H9 (cell line): Measurements from ENCODE around the gene CDH6. TPM values are rescaled to one million over a fixed set of nuclear protein-coding genes. Genes with fewer than 3 reads are reported as not detected.

Source experiments
- DNase-seq: peaks from one replicate; pipeline ENCODE4 v3.0.0-alpha.2; 2017
- H2AFZ ChIP-seq: one replicate; pipeline ENCODE4 v1.6.1; 2013; ENCODE audit warnings: mild to moderate bottlenecking, low read length, control low read depth, moderate library complexity
- H2AK5ac ChIP-seq: 2 replicates; pipeline ENCODE4 v1.6.1; 2013; ENCODE audit warnings: low read length, control low read depth, mixed read lengths; ENCODE audit not compliant: insufficient read length
- H2BK120ac ChIP-seq: one replicate; pipeline ENCODE4 v1.6.1; 2013; ENCODE audit warnings: low read depth, mild to moderate bottlenecking, low read length, control low read depth, inconsistent platforms; ENCODE audit not compliant: poor library complexity, severe bottlenecking
- H2BK12ac ChIP-seq: 2 replicates; pipeline ENCODE4 v1.6.1; 2013; ENCODE audit warnings: low read length, control low read depth, mixed read lengths, low read depth; ENCODE audit not compliant: insufficient read length
- H2BK15ac ChIP-seq: 2 replicates; pipeline ENCODE4 v1.6.1; 2013; ENCODE audit warnings: low read depth, low read length, control low read depth
- H2BK20ac ChIP-seq: one replicate; pipeline ENCODE4 v1.6.1; 2013; ENCODE audit warnings: low read depth, mild to moderate bottlenecking, low read length, control low read depth, inconsistent platforms; ENCODE audit not compliant: poor library complexity, severe bottlenecking
- H2BK5ac ChIP-seq: 2 replicates; pipeline ENCODE4 v1.6.1; 2013; ENCODE audit warnings: low read length, control low read depth, mixed read lengths; ENCODE audit not compliant: insufficient read length
- H3K14ac ChIP-seq: 2 replicates; pipeline ENCODE4 v1.6.1; 2013; ENCODE audit warnings: low read length, control low read depth; ENCODE audit not compliant: insufficient read depth
- H3K18ac ChIP-seq: 2 replicates; pipeline ENCODE4 v1.6.1; 2013; ENCODE audit warnings: low read depth, mild to moderate bottlenecking, mixed read lengths, low read length, control low read depth; ENCODE audit not compliant: insufficient read length
- H3K23ac ChIP-seq: 2 replicates; pipeline ENCODE4 v1.6.1; 2013; ENCODE audit warnings: low read length, control low read depth, mixed read lengths, low read depth; ENCODE audit not compliant: insufficient read length
- H3K23me2 ChIP-seq: 2 replicates; pipeline ENCODE4 v1.6.1; 2013; ENCODE audit warnings: low read depth, mild to moderate bottlenecking, mixed read lengths, low read length, control low read depth; ENCODE audit not compliant: insufficient read length, poor library complexity, severe bottlenecking
- H3K27ac ChIP-seq: 2 replicates; pipeline ENCODE4 v1.5.1; 2013; ENCODE audit warnings: low read length, control low read depth, mixed read lengths, low read depth; ENCODE audit not compliant: insufficient read length
- H3K27me3 ChIP-seq: 2 replicates; pipeline ENCODE4 v1.6.1; 2013; ENCODE audit warnings: low read length, control low read depth, inconsistent platforms; ENCODE audit not compliant: insufficient read depth
- H3K4ac ChIP-seq: 2 replicates; pipeline ENCODE4 v1.6.1; 2013; ENCODE audit warnings: low read depth, mild to moderate bottlenecking, control low read depth, inconsistent platforms, low read length, moderate library complexity
- H3K4me1 ChIP-seq: 2 replicates; pipeline ENCODE4 v1.6.1; 2013; ENCODE audit warnings: low read length, control low read depth, inconsistent platforms; ENCODE audit not compliant: insufficient read depth
- H3K4me2 ChIP-seq: 2 replicates; pipeline ENCODE4 v1.6.1; 2013; ENCODE audit warnings: low read length, control low read depth, mixed read lengths; ENCODE audit not compliant: insufficient read length, insufficient read depth
- H3K56ac ChIP-seq: 2 replicates; pipeline ENCODE4 v1.6.1; 2013; ENCODE audit warnings: low read depth, mild to moderate bottlenecking, mixed read lengths, low read length, control low read depth; ENCODE audit not compliant: insufficient read length
- H3K79me1 ChIP-seq: 2 replicates; pipeline ENCODE4 v1.6.1; 2013; ENCODE audit warnings: low read depth, mild to moderate bottlenecking, moderate library complexity, low read length, control low read depth, inconsistent platforms; ENCODE audit not compliant: insufficient read depth, poor library complexity, severe bottlenecking
- H3K79me2 ChIP-seq: 2 replicates; pipeline ENCODE4 v1.6.1; 2013; ENCODE audit warnings: low read length, control low read depth, inconsistent platforms; ENCODE audit not compliant: insufficient read depth
- H3K9ac ChIP-seq: 2 replicates; pipeline ENCODE4 v1.6.1; 2013; ENCODE audit warnings: low read length, control low read depth, mixed read lengths; ENCODE audit not compliant: insufficient read length; ENCODE audit errors: extremely low read depth
- H3K9me3 ChIP-seq: one replicate; pipeline ENCODE4 v1.6.1; 2013; ENCODE audit warnings: low read depth, low read length, inconsistent platforms; ENCODE audit not compliant: control insufficient read depth
- H3T11ph ChIP-seq: one replicate; pipeline ENCODE4 v1.6.1; 2013; ENCODE audit warnings: mild to moderate bottlenecking, low read length, control low read depth, inconsistent platforms
- H4K20me1 ChIP-seq: one replicate; pipeline ENCODE4 v1.6.1; 2013; ENCODE audit not compliant: control insufficient read depth, insufficient read length, insufficient read depth
- H4K5ac ChIP-seq: 2 replicates; pipeline ENCODE4 v1.6.1; 2013; ENCODE audit warnings: low read depth, mild to moderate bottlenecking, mixed read lengths, low read length, control low read depth; ENCODE audit not compliant: insufficient read length
- H4K8ac ChIP-seq: replicated peaks from 2 replicates; pipeline ENCODE4 v1.6.1; 2013; ENCODE audit warnings: low read length, control low read depth, mixed read lengths, low read depth; ENCODE audit not compliant: insufficient read length
- H4K91ac ChIP-seq: 2 replicates; pipeline ENCODE4 v1.6.1; 2013; ENCODE audit warnings: low read depth, mild to moderate bottlenecking, moderate library complexity, mixed read lengths, low read length, control low read depth; ENCODE audit not compliant: insufficient read length
- H3K27ac Mint-ChIP-seq, 3 experiments: 2 replicates in 2 of 3; 3 replicates in 1 of 3; pipeline ENCODE4 v1.8.0; 2020 to 2021; ENCODE audit warnings: mixed read lengths in 3 of 3, mild to moderate bottlenecking in 1 of 3, moderate library complexity in 1 of 3
- H3K27me3 Mint-ChIP-seq: 2 replicates; pipeline ENCODE4 v1.8.0; 2021; ENCODE audit warnings: low read depth, mild to moderate bottlenecking, moderate library complexity, mixed read lengths
- H3K36me3 Mint-ChIP-seq, 3 experiments: 2 replicates in 2 of 3; 3 replicates in 1 of 3; pipeline ENCODE4 v1.8.0; 2020 to 2021; ENCODE audit warnings: low read depth in 3 of 3, mixed read lengths in 3 of 3; ENCODE audit not compliant: insufficient read depth in 1 of 3
- H3K4me1 Mint-ChIP-seq, 2 experiments: 2 replicates each; pipeline ENCODE4 v1.8.0; 2020; ENCODE audit warnings: mixed read lengths in 2 of 2
- H3K4me3 Mint-ChIP-seq, 2 experiments: 2 replicates in 1 of 2; 3 replicates in 1 of 2; pipeline ENCODE4 v1.8.0; 2020 to 2021; ENCODE audit warnings: mild to moderate bottlenecking in 2 of 2, mixed read lengths in 2 of 2, moderate library complexity in 1 of 2
- H3K9me3 Mint-ChIP-seq, 2 experiments: 2 replicates in 1 of 2; 3 replicates in 1 of 2; pipeline ENCODE4 v1.8.0; 2020; ENCODE audit warnings: mild to moderate bottlenecking in 2 of 2, mixed read lengths in 2 of 2, moderate library complexity in 1 of 2
- CTCF ChIP-seq: fragments of 200-600 bp; sonication (generic); conservative IDR thresholded peaks from 3 replicates; pipeline ENCODE4 v1.8.0; 2021; ENCODE audit warnings: antibody characterized with exemption, mild to moderate bottlenecking
- WGBS: extraction: QIAGEN DNeasy Blood & Tissue Kit; methylation state at CpG from one replicate; pipeline ENCODE4 v1.1.7; 2013; ENCODE audit warnings: missing lambda C conversion rate, low lambda C conversion rate, mixed read lengths; ENCODE audit not compliant: insufficient read length; ENCODE audit errors: extremely low coverage; 5-methylcytosine and 5-hydroxymethylcytosine counted together
- total RNA-seq: library from RNA; stranded (reverse); gene quantifications from 2 replicates; pipeline ENCODE4 v1.2.1, GENCODE V29; 2021

The CDH6 gene
- total RNA-seq, 1 experiment from 2014 or later, result 11.7 TPM

- peaks cover 4% of the 10 kb centered on the region in 2 experiments for H3K4me1 Mint-ChIP-seq
- no peak overlapping the region for H2BK120ac ChIP-seq
- no peak overlapping the region for H4K91ac ChIP-seq
- no CpG with 5 or more reads among the region's 7 CpGs for WGBS
- no peak for TF ChIP-seq CTCF
- H3K27me3 Mint-ChIP-seq, result no peaks in the 10 kb centered on the region
- H3K23me2 ChIP-seq, result no peaks in the 10 kb centered on the region
- no peaks in the 10 kb centered on the region; a peak in 1 of 7 replicates for H3K36me3 Mint-ChIP-seq
- H4K20me1 ChIP-seq, result no peaks in the 10 kb centered on the region
- no peak overlapping the region for H4K8ac ChIP-seq
- H2AFZ ChIP-seq, result no peak overlapping the region
- no peaks in the 10 kb centered on the region for H3K9me3 Mint-ChIP-seq
- H3K23ac ChIP-seq, result no peak overlapping the region
- H3K79me2 ChIP-seq, result no peaks in the 10 kb centered on the region
- no peaks in the 10 kb centered on the region for H3K27me3 ChIP-seq
- H3K27ac Mint-ChIP-seq, result no peak overlapping the region
- H3K4ac ChIP-seq, result no peak overlapping the region
- no peak overlapping the region for H2AK5ac ChIP-seq
- no peak overlapping the region for H3K4me3 Mint-ChIP-seq
- H4K5ac ChIP-seq, result no peak overlapping the region
- no peak overlapping the region for H3K14ac ChIP-seq
- H3K56ac ChIP-seq, result no peak overlapping the region
- H2BK15ac ChIP-seq, result no peak overlapping the region
- no peaks in the 10 kb centered on the region for H3K9me3 ChIP-seq
- H3K9ac ChIP-seq, result no peak overlapping the region
- H3K4me2 ChIP-seq, result no peak overlapping the region
- H2BK5ac ChIP-seq, result no peak overlapping the region
- H3K4me1 ChIP-seq, result no peaks in the 10 kb centered on the region
- no peaks in the 10 kb centered on the region for H3K79me1 ChIP-seq
- no peak overlapping the region for H3K27ac ChIP-seq
- H3T11ph ChIP-seq, result no peak overlapping the region
- H2BK20ac ChIP-seq, result no peak overlapping the region
- H2BK12ac ChIP-seq, result no peak overlapping the region
- H3K18ac ChIP-seq, result no peak overlapping the region
- no peak for DNase-seq
Measured at GRCh38 chr5:31144364-31144763, 49.1 kb upstream of the CDH6 start.
